Neutrophil (primary cell): ENCODE data around the gene NLRC3.

Experiments
- H3K27ac ChIP-seq: fragments of 200-600 bp; sonication (generic); 2 replicates; pipeline ENCODE4 v1.5.1; 2016; ENCODE audit warnings: mild to moderate bottlenecking, moderate library complexity
- H3K27me3 ChIP-seq: fragments of 200-600 bp; sonication (generic); 2 replicates; pipeline ENCODE4 v1.6.0; 2016; ENCODE audit warnings: mild to moderate bottlenecking
- H3K36me3 ChIP-seq: fragments of 200-600 bp; sonication (generic); 2 replicates; pipeline ENCODE4 v1.5.1; 2017
- H3K4me1 ChIP-seq, 2 experiments: fragments of 200-600 bp in 1 of 2; sonication (generic) in 1 of 2; 1 replicate in 1 of 2; 2 replicates in 1 of 2; pipeline versions ENCODE4 v1.5.1 to v1.6.1; 2013 to 2016; ENCODE audit warnings: low read depth in 1 of 2, low read length in 1 of 2, mild to moderate bottlenecking in 1 of 2, moderate library complexity in 1 of 2; ENCODE audit not compliant: control insufficient read depth in 1 of 2, insufficient read depth in 1 of 2
- H3K4me3 ChIP-seq, 2 experiments: fragments of 200-600 bp in 1 of 2; sonication (generic) in 1 of 2; 1 replicate in 1 of 2; 2 replicates in 1 of 2; pipeline ENCODE4 v1.5.1; 2013 to 2016; ENCODE audit warnings: low read depth in 1 of 2, low read length in 1 of 2, mild to moderate bottlenecking in 1 of 2, moderate library complexity in 1 of 2
- H3K9me3 ChIP-seq: fragments of 200-600 bp; sonication (generic); 2 replicates; pipeline ENCODE4 v1.5.1; 2016
- TF ChIP-seq, protein P1 (sequence below): fragments of 200-600 bp; sonication (generic); IDR thresholded peaks from 2 replicates; pipeline ENCODE4 v1.5.1; 2016; ENCODE audit warnings: antibody characterized with exemption

NLRC3 gene

DNA sequence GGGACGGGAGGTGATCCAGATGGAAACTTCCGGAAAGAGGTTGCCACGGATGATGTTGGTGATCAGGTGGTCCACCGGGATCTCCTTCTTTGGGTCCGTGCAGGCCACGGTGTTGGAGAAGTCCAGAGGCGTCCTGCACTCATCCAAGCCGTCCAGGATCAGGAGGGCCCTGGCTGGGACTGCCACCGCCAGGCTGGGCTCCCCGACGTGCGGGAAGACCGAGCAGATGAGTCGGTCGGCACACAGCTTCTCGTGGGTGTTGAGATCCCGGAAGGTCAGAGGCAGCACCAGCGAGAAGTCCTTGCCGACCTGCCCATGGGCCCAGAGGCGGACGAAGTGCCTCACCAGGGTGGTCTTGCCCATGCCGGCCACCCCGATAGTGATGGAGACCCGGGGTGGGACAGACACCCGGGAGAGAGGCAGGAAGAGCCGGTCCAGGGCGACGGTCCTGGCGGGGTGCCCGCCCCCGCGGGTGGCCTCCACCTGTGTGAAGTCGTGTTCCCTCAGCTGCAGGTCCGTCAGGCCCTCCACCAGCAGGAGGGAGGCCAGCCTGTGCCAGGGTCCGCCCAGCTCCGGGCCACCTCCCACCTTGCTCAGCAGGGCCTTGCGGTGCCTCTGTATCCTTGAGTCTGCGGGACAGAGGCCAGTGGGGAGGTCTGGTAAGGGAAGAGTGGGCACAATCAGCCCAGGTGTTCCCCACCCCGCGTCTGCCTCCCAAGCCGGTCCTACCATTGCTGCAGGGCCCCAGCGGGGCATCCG, 12.9 kb downstream of the NLRC3 start:
- Histone ChIP-seq H3K36me3 (no peaks in the 10 kb centered on the region), H3K27ac (no peak overlapping the region), H3K4me1 (no peaks in the 10 kb centered on the region), H3K27me3 (no peaks in the 10 kb centered on the region), H3K9me3 (no peaks in the 10 kb centered on the region), H3K4me3 (no peak overlapping the region)
- TF ChIP-seq, protein P1, sequence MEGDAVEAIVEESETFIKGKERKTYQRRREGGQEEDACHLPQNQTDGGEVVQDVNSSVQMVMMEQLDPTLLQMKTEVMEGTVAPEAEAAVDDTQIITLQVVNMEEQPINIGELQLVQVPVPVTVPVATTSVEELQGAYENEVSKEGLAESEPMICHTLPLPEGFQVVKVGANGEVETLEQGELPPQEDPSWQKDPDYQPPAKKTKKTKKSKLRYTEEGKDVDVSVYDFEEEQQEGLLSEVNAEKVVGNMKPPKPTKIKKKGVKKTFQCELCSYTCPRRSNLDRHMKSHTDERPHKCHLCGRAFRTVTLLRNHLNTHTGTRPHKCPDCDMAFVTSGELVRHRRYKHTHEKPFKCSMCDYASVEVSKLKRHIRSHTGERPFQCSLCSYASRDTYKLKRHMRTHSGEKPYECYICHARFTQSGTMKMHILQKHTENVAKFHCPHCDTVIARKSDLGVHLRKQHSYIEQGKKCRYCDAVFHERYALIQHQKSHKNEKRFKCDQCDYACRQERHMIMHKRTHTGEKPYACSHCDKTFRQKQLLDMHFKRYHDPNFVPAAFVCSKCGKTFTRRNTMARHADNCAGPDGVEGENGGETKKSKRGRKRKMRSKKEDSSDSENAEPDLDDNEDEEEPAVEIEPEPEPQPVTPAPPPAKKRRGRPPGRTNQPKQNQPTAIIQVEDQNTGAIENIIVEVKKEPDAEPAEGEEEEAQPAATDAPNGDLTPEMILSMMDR = no peak

DNA sequence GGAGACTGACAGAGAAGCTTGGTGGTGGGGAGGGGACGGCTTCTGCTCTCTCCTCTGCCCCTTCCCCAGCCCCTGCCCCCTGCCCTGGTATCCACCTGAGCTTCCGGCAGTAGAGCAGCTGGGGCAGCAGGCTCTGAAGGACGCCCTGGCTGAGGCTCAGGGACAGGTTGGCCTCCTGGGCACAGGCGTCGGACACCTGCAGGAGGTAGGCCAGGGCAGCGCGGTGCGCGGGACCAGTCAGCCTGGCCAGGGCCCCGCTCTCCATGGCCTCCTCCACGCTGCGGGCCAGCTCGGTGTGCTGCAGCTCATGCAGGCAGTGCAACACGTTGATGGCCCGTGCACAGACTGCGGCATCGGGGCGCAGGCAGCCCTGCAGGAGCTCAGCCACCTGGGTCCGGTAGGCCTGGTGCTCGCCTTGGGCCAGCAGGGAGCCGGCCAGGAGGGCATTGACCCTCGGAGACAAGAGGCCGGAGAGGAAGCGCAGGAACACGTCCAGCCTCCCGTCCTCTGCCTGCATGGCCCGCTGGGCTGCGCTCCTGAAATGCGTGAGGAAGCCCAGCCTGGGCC, 14.2 kb downstream of the NLRC3 start:
- Histone ChIP-seq H3K27ac (no peak overlapping the region), H3K4me1 (no peaks in the 10 kb centered on the region), H3K4me3 (no peak overlapping the region), H3K36me3 (no peaks in the 10 kb centered on the region), H3K9me3 (no peaks in the 10 kb centered on the region), H3K27me3 (no peaks in the 10 kb centered on the region)
- TF ChIP-seq, protein P1 = no peak

DNA sequence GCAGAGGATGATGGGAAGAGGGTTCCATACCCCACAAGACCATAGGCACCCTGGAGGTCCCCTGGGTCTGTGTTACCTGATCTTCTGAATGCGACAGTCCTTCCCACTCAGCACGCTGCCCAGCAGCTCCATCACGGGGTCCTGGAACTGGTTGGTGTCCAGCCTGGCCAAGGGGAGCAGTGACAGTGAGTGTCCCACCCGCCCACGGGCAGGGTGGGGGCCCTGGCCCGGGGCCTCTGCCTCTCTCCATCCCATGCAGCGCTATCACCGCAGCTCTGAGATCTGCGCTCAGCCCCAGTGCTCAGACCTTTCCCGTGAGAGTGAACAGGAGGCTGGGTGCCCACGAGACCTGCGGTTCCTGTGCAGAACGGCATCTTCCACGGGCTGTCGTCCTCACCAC, 15.6 kb downstream of the NLRC3 start:
- Histone ChIP-seq H3K36me3 (no peaks in the 10 kb centered on the region), H3K27me3 (no peaks in the 10 kb centered on the region), H3K9me3 (no peaks in the 10 kb centered on the region), H3K4me3 (no peak overlapping the region), H3K4me1 (no peaks in the 10 kb centered on the region), H3K27ac (no peak overlapping the region)
- TF ChIP-seq, protein P1 = no peak

DNA sequence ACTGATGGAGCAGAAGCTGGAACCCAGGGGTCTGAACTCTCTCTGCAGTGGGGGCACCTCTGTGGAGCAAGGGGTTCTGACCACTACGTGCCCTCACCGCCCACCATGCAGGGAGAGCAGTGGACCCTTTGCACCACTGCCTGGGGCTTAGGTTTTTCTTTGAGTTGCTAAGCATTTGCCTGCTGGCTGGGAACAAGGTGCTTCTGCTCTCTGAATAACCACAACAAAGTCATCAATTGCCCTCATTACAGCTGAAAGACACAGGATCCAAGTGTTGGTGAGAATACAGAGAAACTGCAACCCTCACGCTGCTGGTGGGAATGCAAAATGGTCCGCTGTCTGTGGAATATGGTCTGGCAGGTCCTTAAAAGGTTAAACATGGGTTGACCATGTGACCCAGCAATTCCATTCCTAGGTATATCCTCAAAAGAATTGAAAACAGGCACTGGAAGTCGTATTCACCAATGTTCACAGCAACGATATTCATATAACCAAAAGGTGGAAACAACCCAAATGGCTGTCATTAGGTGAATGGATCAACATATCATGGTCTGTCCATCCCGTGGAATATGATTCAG, 22.8 kb downstream of the NLRC3 start:
- TF ChIP-seq, protein P1 = no peak
- no peaks in the 10 kb centered on the region for H3K36me3 ChIP-seq
- H3K27ac ChIP-seq = no peak overlapping the region
- H3K4me1 ChIP-seq = no peaks in the 10 kb centered on the region
- no peaks in the 10 kb centered on the region for H3K27me3 ChIP-seq
- no peak overlapping the region for H3K4me3 ChIP-seq
- H3K9me3 ChIP-seq = no peaks in the 10 kb centered on the region

DNA sequence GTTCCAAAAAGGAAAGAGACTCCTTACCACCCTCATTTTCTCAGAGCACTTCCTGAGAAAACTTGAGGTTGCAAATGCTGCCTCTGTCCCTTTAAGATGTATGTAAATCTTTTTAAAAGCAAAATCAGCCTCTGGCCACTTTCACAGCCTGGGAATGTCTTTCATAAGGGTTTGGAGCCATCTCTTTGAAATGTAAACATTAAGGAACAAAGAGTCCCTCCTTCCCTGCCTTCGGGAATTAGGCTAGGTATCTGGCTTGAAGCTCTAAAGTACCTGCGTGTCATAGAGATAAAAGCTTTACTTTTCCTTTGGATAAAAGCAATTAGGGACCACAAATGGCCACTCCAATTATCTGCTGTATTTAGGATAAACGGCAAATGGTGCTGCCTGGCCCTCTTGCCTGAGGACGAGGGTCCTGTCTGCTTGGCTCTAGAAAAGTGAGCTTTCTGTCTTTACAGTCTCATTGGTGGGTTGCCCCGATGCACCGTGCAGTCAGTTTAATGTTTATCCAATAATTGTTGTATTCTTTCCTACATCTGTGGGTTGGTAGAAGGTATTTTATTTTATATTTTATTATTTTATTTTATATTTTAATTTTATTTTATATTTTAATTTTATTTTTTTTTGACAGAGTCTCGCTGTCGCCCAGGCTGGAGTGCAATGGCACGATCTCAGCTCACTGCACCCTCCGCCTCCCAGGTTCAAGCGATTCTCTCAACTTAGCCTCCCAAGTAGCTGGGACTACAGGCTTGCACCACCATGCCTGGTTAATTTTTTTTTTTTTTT, 23.9 kb downstream of the NLRC3 start:
- no peaks in the 10 kb centered on the region for H3K9me3 ChIP-seq
- no peaks in the 10 kb centered on the region for H3K36me3 ChIP-seq
- no peak overlapping the region for H3K4me3 ChIP-seq
- TF ChIP-seq, protein P1 = no peak
- no peaks in the 10 kb centered on the region for H3K4me1 ChIP-seq
- no peak overlapping the region for H3K27ac ChIP-seq
- no peaks in the 10 kb centered on the region for H3K27me3 ChIP-seq
